Prostate gland (tissue), 1 donor: ENCODE results near the gene SMAGP.

Experiments
- POLR2A ChIP-seq: fragments of 450-650 bp; IDR thresholded peaks from one replicate; pipeline ENCODE4 v1.6.1; 2016; ENCODE audit warnings: antibody characterized with exemption, mild to moderate bottlenecking
- POLR2AphosphoS5 ChIP-seq: sonication (generic); formaldehyde crosslinking; IDR thresholded peaks from one replicate; pipeline ENCODE4 v1.6.1; 2017; ENCODE audit warnings: antibody characterized with exemption

- TF ChIP-seq POLR2A, result no peak
- no peak for TF ChIP-seq POLR2AphosphoS5
These were observed 15.6 kb upstream of the SMAGP start for GRCh38 chr12:51285843-51286242.
